22Rv1 (cell line): ENCODE measurements around the gene SLIT3.

Experiments used
- CTCF ChIP-seq: fragments of 450-650 bp; IDR thresholded peaks from 2 replicates; pipeline ENCODE4 v1.5.1; 2017; ENCODE audit warnings: mild to moderate bottlenecking
- ZFX ChIP-seq: fragments of 450-650 bp; IDR thresholded peaks from 2 replicates; pipeline ENCODE4 v1.6.1; 2017; ENCODE audit warnings: antibody characterized with exemption, borderline replicate concordance

- no peak for TF ChIP-seq CTCF
- no peak for TF ChIP-seq ZFX
These were observed 603.8 kb downstream of the SLIT3 start for GRCh38 chr5:168697034-168697720.
